ENCODE data around the gene CACNA1D.
"Not testable (repeated sequence)": the region's sequence is repeated elsewhere in the genome, so short reads cannot be mapped to it uniquely, and the experiment has no call there.

Gene CACNA1D

GRCh38 chr3:53650424-53650823 is 156.0 kb downstream of the CACNA1D start:
- no peak for DNase-seq (ENCODE audit: low spot score)
- no peak for FAIRE-seq

DNA sequence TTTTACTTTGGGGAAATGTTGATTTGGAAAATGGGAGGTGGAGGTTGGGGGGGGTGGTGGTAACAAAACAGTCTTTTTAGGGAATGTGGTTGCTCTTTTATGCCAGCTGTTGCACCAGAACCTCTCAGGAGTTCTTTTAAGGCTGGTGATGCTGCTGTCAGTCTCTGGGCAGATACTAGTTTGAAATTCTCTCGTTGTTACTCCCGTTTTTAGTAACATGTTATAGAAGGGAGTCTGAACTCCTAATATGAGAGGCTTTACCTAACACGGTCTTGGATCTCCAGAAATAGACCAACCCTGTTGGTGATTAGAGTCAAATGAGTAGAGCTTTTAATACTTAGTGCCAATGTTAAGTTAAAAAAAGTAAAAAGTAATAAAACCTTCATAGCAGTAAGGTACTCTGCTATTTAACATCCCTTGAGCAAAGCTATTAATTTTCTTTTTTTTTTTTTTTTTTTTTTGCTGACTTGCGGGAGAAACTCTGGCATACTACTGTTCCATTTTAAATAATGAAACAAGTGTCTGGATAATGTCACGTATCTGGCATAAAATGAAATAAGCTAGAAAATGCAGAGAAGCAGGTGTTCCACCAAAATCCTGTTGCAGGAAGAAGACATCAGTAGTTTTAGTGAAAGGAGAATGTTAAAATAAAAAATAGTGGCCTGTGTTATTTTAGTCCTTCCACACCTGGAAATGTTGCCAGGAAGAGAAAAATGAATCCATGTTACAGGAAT is 156.7 kb downstream of the CACNA1D start:
- FAIRE-seq (no peak), DNase-seq (ENCODE audit: low spot score) (no peak)

- FAIRE-seq, result no peak
These were observed 157.5 kb downstream of the CACNA1D start for GRCh38 chr3:53651927-53652326.

GRCh38 chr3:53657651-53658050 is 163.2 kb downstream of the CACNA1D start:
- no peak for FAIRE-seq
- DNase-seq (ENCODE audit: low spot score), result no peak

More at GRCh38 chr3:53651927-53652326, 157.5 kb downstream of the CACNA1D start:
- DNase-seq (ENCODE audit: low spot score), result no peak

DNA sequence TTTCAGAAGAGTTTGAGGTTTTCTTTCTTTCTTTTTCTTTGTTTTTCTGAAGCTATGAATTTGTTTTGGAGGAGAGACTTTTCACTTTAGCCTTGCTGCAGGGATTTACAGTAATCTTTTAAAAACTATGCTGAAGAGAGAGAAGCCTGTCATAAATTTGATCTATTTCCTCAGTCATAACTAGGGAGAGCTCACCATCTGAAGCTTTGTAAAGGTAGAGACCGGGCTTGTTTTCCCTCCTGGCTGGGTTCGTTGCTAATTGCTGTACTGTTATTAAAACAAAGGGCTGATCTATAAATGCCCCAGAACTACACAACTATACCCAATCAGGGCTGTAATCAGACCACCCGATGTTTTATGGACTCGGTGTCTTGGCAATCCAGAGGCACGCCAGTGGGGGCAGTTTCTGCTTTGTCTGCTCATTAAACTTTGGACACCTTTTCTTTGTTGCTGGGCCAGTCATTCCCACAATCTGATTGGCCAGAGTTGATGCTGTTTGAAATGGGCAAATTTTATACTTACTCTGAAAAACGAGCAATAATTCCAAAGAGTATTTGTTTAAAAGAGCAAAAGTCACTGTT is 164.3 kb downstream of the CACNA1D start:
- FAIRE-seq (no peak), DNase-seq (ENCODE audit: low spot score) (no peak)

- DNase-seq (ENCODE audit: low spot score), result no peak
- no peak for FAIRE-seq
These were observed 165.6 kb downstream of the CACNA1D start for GRCh38 chr3:53659996-53660395.

GRCh38 chr3:53661480-53661879 is 167.1 kb downstream of the CACNA1D start:
- no peak for DNase-seq (ENCODE audit: low spot score)
- no peak for FAIRE-seq

- FAIRE-seq; DNase-seq (ENCODE audit: low spot score): not testable (repeated sequence)
These were observed 170.4 kb downstream of the CACNA1D start for GRCh38 chr3:53664812-53665211.

GRCh38 chr3:53665608-53666425 is 171.4 kb downstream of the CACNA1D start:
- FAIRE-seq (no peak), DNase-seq (ENCODE audit: low spot score) (no peak)

- DNase-seq (ENCODE audit: low spot score) (no peak), FAIRE-seq (no peak)
These were observed 174.5 kb downstream of the CACNA1D start for GRCh38 chr3:53668872-53669271.

DNA sequence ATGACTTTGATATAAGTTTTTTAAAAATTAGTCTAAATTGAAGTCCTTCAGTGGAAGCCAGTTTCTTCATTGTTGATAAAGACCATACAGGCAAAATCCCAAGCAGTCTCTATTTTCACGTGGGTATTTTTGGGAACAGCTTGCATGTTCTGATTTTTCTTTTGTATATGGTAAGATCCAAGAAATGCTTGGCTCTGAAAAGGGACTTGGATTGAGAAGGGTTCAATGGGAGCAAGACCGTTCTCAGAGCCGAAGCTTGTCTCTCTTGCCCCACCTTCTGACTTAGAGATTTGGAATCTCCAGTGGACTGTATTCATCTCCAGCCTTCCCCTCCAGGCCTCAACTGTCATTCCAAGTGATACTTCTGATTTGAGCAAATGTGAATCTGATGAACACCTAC is 176.3 kb downstream of the CACNA1D start:
- no peak for FAIRE-seq
- DNase-seq (ENCODE audit: low spot score), result no peak

DNA sequence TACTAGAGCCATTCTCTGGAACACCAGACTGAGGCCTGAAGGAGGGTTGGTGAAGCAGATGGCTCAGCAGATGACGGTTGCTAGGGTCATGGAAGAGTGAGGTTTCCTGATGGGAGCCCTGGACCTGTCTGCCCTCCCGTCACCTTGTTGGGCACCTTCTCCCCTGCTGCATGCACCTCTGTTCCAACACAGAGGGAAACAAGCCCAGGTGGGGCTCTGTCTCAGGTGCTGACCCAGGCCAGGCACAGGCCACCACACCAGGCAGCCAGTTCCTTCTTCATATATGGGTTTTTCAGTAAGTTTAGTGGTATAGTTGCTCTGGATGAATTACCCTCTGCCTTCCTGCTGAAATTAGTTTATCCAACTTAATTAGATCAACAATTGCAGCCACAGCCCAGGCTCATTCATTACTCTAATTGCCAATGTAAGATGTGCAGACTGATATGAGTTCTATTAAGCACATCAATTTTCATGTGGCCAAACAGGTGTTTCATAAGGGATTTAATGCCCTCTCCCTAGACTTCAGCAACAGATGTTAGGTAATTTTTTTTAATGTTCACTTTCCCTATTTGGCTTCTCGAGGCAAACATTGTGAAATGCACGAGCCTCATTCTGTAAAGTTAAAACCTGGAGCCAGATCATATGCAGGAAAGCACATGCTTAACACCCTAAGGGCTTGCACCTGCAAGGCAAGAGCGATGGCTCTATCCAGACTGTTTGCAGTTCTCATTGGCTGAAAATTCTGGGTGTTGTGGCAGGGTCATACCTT is 177.0 kb downstream of the CACNA1D start:
- DNase-seq (ENCODE audit: low spot score), result no peak

GRCh38 chr3:53671961-53672299 is 177.5 kb downstream of the CACNA1D start:
- FAIRE-seq (no peak), DNase-seq (ENCODE audit: low spot score) (no peak)

More for the DNA sequence above, 177.0 kb downstream of the CACNA1D start:
- FAIRE-seq, result no peak

GRCh38 chr3:53672981-53673380 is 178.6 kb downstream of the CACNA1D start:
- FAIRE-seq, result no peak
- no peak for DNase-seq (ENCODE audit: low spot score)

DNA sequence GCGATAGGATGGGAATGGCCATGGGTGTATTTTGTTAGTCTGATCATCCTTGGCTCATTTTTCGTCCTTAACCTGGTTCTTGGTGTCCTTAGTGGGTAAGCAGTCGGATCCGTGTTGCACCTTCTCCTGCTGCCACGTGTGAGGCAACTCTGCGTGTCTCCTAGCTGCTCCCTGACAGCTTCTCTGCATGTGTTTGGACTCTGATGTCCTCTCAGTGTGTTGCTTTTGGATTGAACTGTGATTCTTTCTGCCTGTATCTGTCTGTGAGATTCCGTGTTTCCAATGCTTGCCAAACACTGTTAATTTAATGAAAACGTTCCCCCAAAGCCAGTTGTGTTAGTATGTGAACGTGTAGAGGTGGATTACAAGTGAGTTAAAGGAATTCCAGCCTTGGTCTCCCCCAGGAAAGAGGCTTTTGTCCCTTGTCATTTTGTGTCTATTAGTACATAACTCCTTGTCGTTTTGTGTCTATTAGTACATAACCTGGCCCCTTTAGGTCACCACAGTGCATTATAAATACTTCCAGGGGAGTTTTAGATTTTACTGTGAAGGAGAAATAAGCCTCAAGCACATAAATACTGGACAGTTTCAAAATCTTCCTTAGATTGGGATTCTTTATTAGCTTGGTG is 179.4 kb downstream of the CACNA1D start:
- DNase-seq (ENCODE audit: low spot score), result no peak
- FAIRE-seq, result no peak

DNA sequence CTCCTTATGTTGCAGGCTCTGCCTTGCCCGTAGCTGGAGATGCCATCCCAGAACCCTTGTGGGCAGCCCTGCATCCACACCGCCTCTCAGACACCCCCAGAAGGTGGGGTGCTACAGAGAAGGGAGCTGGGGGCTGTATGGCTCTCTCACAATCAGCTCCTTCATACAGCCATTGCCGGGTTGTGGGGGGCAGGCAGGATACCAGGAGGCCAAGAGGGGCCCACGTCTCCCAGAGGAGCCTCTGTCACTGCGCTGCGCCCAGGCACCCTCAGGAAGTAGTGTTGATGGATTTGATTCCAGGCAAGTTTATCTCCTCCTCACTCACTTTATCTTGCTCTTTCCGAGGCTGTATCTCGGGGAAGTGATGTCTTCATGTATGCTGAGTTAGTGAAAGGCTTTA is 180.2 kb downstream of the CACNA1D start:
- FAIRE-seq (no peak), DNase-seq (ENCODE audit: low spot score) (no peak)

GRCh38 chr3:53675022-53675697 is 180.7 kb downstream of the CACNA1D start:
- no peak for FAIRE-seq
- DNase-seq (ENCODE audit: low spot score), result no peak

DNA sequence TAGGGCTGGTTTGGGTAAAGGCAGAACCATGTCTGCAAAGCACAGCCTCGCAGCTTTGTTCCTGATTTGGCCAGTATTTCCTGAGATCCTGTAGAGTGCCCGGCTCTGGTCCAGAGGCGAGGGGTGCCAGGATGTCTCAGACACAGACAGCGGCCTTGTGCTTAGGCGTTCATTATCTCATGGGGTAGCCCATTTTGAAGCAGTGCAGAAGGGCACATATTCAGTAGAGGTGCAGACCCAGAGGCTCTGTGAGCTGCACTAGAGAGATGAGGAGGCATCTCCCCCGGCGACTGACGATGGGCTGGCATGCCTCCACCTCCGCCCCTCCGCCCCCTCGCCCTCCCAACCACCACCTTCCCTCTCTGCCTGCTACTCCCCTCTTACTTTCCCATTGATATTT is 181.5 kb downstream of the CACNA1D start:
- no peak for DNase-seq (ENCODE audit: low spot score)
- no peak for FAIRE-seq

DNA sequence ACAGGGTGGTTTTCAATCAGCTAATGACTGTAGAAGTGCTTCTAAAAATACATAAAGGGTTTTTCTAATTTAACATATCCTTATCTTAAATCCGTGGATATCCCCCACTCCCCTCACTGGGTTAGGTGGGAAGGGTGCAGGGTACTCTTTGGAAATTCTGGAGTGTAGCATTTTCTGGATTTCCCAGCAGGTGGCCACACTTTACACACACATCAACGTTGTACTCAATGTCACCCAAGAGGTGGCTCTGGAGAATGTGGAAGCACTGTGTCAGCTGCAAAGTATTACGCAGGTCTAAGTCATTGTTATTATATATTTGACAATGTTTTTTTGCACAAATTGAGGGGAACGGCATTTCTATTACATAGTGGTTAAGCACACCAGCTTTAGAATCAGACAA is 183.0 kb downstream of the CACNA1D start:
- FAIRE-seq (no peak), DNase-seq (ENCODE audit: low spot score) (peak; percentile 18)

GRCh38 chr3:53680028-53680427 is 185.6 kb downstream of the CACNA1D start:
- no peak for FAIRE-seq
- no peak for DNase-seq (ENCODE audit: low spot score)

DNA sequence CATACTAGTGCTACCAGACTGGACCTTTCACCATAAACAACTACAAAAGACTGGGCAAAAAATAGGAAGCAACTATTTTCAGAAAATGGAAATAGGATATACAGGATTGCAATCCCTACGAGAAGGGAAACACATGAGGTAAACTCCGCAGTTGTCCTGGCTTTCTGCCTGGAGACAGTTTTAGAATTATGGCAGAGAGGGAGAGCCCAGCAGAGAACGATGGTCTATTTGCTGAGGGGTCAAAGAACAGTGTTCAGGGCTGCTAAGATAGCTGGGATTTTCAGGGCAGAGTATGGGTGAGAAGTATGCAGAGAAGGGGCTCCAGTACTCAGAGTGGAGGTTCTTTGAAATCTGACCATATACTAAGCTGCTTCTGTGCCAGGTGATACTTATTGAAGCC is 188.4 kb downstream of the CACNA1D start:
- no peak for FAIRE-seq
- no peak for DNase-seq (ENCODE audit: low spot score)
